Endothelial cell of umbilical vein (primary cell): Measurements from ENCODE around the gene CHRNE. TPM values are rescaled to one million over a fixed set of nuclear protein-coding genes. Genes with fewer than 3 reads are reported as not detected.
A peak's percentile ranks its signal among the peaks of the same experiment; 100 is the strongest.
"Not testable (repeated sequence)": the region's sequence is repeated elsewhere in the genome, so short reads cannot be mapped to it uniquely, and the experiment has no call there.

ENCODE experiments used
- BruUV-seq: library from RNA; stranded (reverse); fragments of 400-500 nt; replicated peaks from 2 replicates; lab custom pipeline; 2021; lab: Mats Ljungman, UMichigan
- CTCF ChIA-PET: fragments of 300-600, 350-600 bp; sonication (Branson Sonifier 250); formaldehyde crosslinking; loops from one replicate; lab custom pipeline; 2021; ENCODE audit warnings: antibody characterized with exemption, inconsistent platforms; lab: Charles Lee
- POLR2A ChIA-PET: fragments of 300-600, 350-600 bp; sonication (Branson Sonifier 250); formaldehyde crosslinking; loops from one replicate; lab custom pipeline; 2021; ENCODE audit warnings: antibody characterized with exemption, inconsistent platforms; lab: Charles Lee
- DNase-seq: peaks from one replicate; pipeline ENCODE4 v3.0.0-alpha.2; 2011; ENCODE audit warnings: low read depth, low spot score
- FAIRE-seq: peaks from 2 replicates; lab custom pipeline; 2011; peaks lifted over from hg19 to GRCh38; lab: Jason Lieb, UNC
- H2AFZ ChIP-seq: 2 replicates; pipeline ENCODE4 v1.6.0; 2012; ENCODE audit warnings: low read depth, low read length, control low read depth, inconsistent platforms
- H3K27ac ChIP-seq: 2 replicates; pipeline ENCODE4 v1.5.1; 2011; ENCODE audit warnings: low read depth, mild to moderate bottlenecking, control low read depth, low read length, moderate library complexity; ENCODE audit not compliant: insufficient read depth
- H3K27me3 ChIP-seq, 2 experiments: 2 replicates each; pipeline versions ENCODE4 v1.6.0 to v1.6.1; 2011; ENCODE audit warnings: low read length in 2 of 2, mixed read lengths in 1 of 2; ENCODE audit not compliant: control insufficient read depth in 2 of 2, insufficient read depth in 2 of 2
- H3K36me3 ChIP-seq, 2 experiments: 2 replicates in 1 of 2; 3 replicates in 1 of 2; pipeline ENCODE4 v1.5.1; 2011; ENCODE audit warnings: low read length in 2 of 2, mild to moderate bottlenecking in 1 of 2, moderate library complexity in 1 of 2; ENCODE audit not compliant: control insufficient read depth in 2 of 2, insufficient read depth in 2 of 2; ENCODE audit errors: extremely low read depth in 1 of 2
- H3K4me1 ChIP-seq: 3 replicates; pipeline ENCODE4 v1.5.1; 2011; ENCODE audit warnings: mild to moderate bottlenecking, low read length; ENCODE audit not compliant: control insufficient read depth, insufficient read depth; ENCODE audit errors: extremely low read depth
- H3K4me2 ChIP-seq: 2 replicates; pipeline ENCODE4 v1.6.1; 2011; ENCODE audit warnings: low read length, control low read depth, mixed read lengths; ENCODE audit not compliant: insufficient read depth
- H3K4me3 ChIP-seq, 3 experiments: fragments of 200-600 bp in 1 of 3; sonication (generic), shearing (Covaris generic) in 1 of 3; replicated peaks in 1 of 3; 2 replicates each; pipeline ENCODE4 v1.5.1; 2011 to 2016; ENCODE audit warnings: control low read depth in 3 of 3, low read length in 3 of 3, mild to moderate bottlenecking in 2 of 3, inconsistent platforms in 1 of 3, low read depth in 1 of 3, moderate library complexity in 1 of 3; ENCODE audit not compliant: insufficient read depth in 1 of 3
- H3K79me2 ChIP-seq: 2 replicates; pipeline ENCODE4 v1.6.0; 2012; ENCODE audit warnings: low read length, inconsistent platforms; ENCODE audit not compliant: control insufficient read depth, insufficient read depth
- H3K9ac ChIP-seq: replicated peaks from 2 replicates; pipeline ENCODE3; 2011; ENCODE audit warnings: low read length, control low read depth; ENCODE audit not compliant: insufficient read depth; ENCODE audit errors: extremely low read depth
- H3K9me1 ChIP-seq: replicated peaks from 3 replicates; pipeline ENCODE4 v1.6.0; 2011; ENCODE audit warnings: mild to moderate bottlenecking, low read length; ENCODE audit not compliant: control insufficient read depth, insufficient read depth; ENCODE audit errors: extremely low read depth
- H3K9me3 ChIP-seq: replicated peaks from 2 replicates; pipeline ENCODE4 v1.5.1; 2012; ENCODE audit warnings: low read length, inconsistent platforms; ENCODE audit not compliant: control insufficient read depth, insufficient read depth
- H4K20me1 ChIP-seq: replicated peaks from 2 replicates; pipeline ENCODE3; 2011; ENCODE audit warnings: mild to moderate bottlenecking, low read length; ENCODE audit not compliant: control insufficient read depth, insufficient read depth; ENCODE audit errors: extremely low read depth
- EZH2 ChIP-seq: IDR thresholded peaks from 2 replicates; pipeline ENCODE4 v1.6.1; 2012; ENCODE audit warnings: borderline replicate concordance, low read depth, mild to moderate bottlenecking, moderate library complexity, low read length, inconsistent platforms; ENCODE audit not compliant: severe bottlenecking
- FOS ChIP-seq: IDR thresholded peaks from 2 replicates; pipeline ENCODE4 v1.6.1; 2011; ENCODE audit warnings: mild to moderate bottlenecking, low read length, moderate library complexity, borderline replicate concordance; ENCODE audit not compliant: insufficient read depth
- GATA2 ChIP-seq: IDR thresholded peaks from 2 replicates; pipeline ENCODE4 v1.7.0; 2011; ENCODE audit warnings: low read depth, mild to moderate bottlenecking, moderate library complexity, mixed read lengths, low read length; ENCODE audit not compliant: insufficient read length, insufficient read depth
- JUN ChIP-seq: IDR thresholded peaks from 2 replicates; pipeline ENCODE4 v1.6.1; 2011; ENCODE audit warnings: borderline replicate concordance, low read depth; ENCODE audit not compliant: insufficient read length, insufficient read depth
- MYC ChIP-seq: IDR thresholded peaks from one replicate; pipeline ENCODE4 v1.6.1; 2011; ENCODE audit warnings: mild to moderate bottlenecking, low read depth, low read length
- POLR2A ChIP-seq: IDR thresholded peaks from 2 replicates; pipeline ENCODE4 v1.6.1; 2012; ENCODE audit warnings: low read depth, mild to moderate bottlenecking, control low read depth, low read length
- POLR2AphosphoS5 ChIP-seq: IDR thresholded peaks from 2 replicates; pipeline ENCODE4 v1.6.1; 2012; ENCODE audit warnings: low read depth, mild to moderate bottlenecking, control low read depth, low read length, moderate library complexity; ENCODE audit not compliant: insufficient read depth
- dilution Hi-C: fragments of 300-500 bp; cut with MboI; formaldehyde crosslinking; loops from one replicate; pipeline ENCODE4 v1.15.0; 2019; ENCODE audit warnings: low sequenced_read_pairs; ENCODE audit not compliant: extremely low pct_ligation_motif_present
- intact Hi-C: fragments of 100-400 bp; cut with micrococcal nuclease; formaldehyde crosslinking; loops from one replicate; pipeline ENCODE4 v1.10.0; 2022
- polyA plus RNA-seq, 4 experiments: library from polyadenylated mRNA; depleted of rRNA in 3 of 4; stranded (reverse) in 3 of 4; unstranded in 1 of 4; fragments of >200 nt; gene quantifications; 2 replicates each; pipeline versions ENCODE4 v1.2.1 to v1.2.3, GENCODE V29; 2011 to 2012; ENCODE audit warnings: missing spikeins in 1 of 4
- total RNA-seq: library from RNA; stranded (reverse); gene quantifications from 2 replicates; pipeline ENCODE4 v1.2.3, GENCODE V29; 2021
- TF ChIP-seq, protein P1 (sequence below), 2 donors: IDR thresholded peaks; 1 replicate in 1 of 2; 2 replicates in 1 of 2; pipeline ENCODE4 v1.5.1; 2011; ENCODE audit warnings: low read length in 2 of 2, mild to moderate bottlenecking in 2 of 2, moderate library complexity in 2 of 2, control low read depth in 1 of 2, inconsistent platforms in 1 of 2, low read depth in 1 of 2; ENCODE audit not compliant: insufficient read depth in 1 of 2; ENCODE audit errors: extremely low read depth in 1 of 2
- TF ChIP-seq, protein P2 (sequence below): IDR thresholded peaks from 2 replicates; pipeline ENCODE4 v1.6.1; 2011; ENCODE audit not compliant: insufficient read depth, insufficient read length

CHRNE gene
- total and polyA plus RNA-seq, 2 donors (not counting 3 experiments of a cell fraction or from before 2014, with no cell fraction given) = 0.84 to 1.1 TPM

DNA sequence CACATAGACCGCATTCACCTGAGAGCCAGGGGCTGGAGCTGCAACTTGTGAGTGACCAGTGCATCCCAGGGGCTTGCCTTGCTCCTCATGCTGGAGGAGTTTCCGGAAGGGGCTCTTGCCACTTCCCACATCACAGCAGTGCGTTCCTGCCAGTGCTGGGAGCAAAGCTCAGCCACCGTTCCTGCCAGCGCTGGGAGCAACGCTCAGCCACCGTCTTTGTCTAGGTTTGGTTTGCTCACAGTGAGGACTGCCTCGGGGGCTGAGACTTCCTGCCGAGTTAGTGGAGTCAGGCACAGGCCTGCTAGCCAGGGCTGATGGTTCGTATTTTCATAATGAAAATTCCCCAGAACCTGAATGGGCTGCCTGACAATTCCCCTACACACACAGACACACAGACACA, 5.4 kb upstream of the CHRNE start:
- no peaks in the 10 kb centered on the region for H3K27me3 ChIP-seq
- H3K27ac ChIP-seq = no peak overlapping the region
- H4K20me1 ChIP-seq = no peaks in the 10 kb centered on the region
- ChIA-PET POLR2A (interaction anchor here (1.0 to 1.5 kb wide), 3 partner anchors 32 to 62 kb away, joined by 3 to 4 read pairs (median 4); partner anchors contain the start of genes RNF167, SLC25A11 and SPAG7), CTCF (interaction anchor here (0.6 to 3.1 kb wide), 36 partner anchors 9 to 199 kb away, joined by 3 to 71 read pairs (median 7); partner anchors contain the start of genes ARRB2, C17orf107, CAMTA2 and ENO3)
- BruUV-seq = no TSS peak
- H3K9me3 ChIP-seq = no peaks in the 10 kb centered on the region
- intact Hi-C loops (loop anchor here (2.0 kb wide), 1 partner anchor 40 kb away; the partner anchor contains the start of gene PFN1), dilution Hi-C loops (no loop called here)
- DNase-seq (no peak), FAIRE-seq (no peak)
- H3K9me1 ChIP-seq = no peaks in the 10 kb centered on the region
- H2AFZ ChIP-seq = peak overlapping the region; percentile 62
- H3K4me2 ChIP-seq = no peak overlapping the region
- H3K4me1 ChIP-seq = no peaks in the 10 kb centered on the region
- no peaks in the 10 kb centered on the region for H3K36me3 ChIP-seq
- no peak for TF ChIP-seq GATA2
- TF ChIP-seq JUN = no peak
- TF ChIP-seq POLR2AphosphoS5 = no peak
- TF ChIP-seq FOS = no peak
- TF ChIP-seq, protein P1, sequence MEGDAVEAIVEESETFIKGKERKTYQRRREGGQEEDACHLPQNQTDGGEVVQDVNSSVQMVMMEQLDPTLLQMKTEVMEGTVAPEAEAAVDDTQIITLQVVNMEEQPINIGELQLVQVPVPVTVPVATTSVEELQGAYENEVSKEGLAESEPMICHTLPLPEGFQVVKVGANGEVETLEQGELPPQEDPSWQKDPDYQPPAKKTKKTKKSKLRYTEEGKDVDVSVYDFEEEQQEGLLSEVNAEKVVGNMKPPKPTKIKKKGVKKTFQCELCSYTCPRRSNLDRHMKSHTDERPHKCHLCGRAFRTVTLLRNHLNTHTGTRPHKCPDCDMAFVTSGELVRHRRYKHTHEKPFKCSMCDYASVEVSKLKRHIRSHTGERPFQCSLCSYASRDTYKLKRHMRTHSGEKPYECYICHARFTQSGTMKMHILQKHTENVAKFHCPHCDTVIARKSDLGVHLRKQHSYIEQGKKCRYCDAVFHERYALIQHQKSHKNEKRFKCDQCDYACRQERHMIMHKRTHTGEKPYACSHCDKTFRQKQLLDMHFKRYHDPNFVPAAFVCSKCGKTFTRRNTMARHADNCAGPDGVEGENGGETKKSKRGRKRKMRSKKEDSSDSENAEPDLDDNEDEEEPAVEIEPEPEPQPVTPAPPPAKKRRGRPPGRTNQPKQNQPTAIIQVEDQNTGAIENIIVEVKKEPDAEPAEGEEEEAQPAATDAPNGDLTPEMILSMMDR (IDR thresholded peaks at IDR 0.05; ENCODE audit: extremely low read depth in 1 of 2, insufficient read depth in 1 of 2, low read depth in 1 of 2, low read length in 2 of 2) = no peak
- no peak for TF ChIP-seq MYC
- TF ChIP-seq, protein P2, sequence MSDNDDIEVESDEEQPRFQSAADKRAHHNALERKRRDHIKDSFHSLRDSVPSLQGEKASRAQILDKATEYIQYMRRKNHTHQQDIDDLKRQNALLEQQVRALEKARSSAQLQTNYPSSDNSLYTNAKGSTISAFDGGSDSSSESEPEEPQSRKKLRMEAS = no peak
- no peak for TF ChIP-seq POLR2A
- no peak for TF ChIP-seq EZH2
- H3K9ac ChIP-seq = no peak overlapping the region
- no peak overlapping the region for H3K4me3 ChIP-seq
- H3K79me2 ChIP-seq = no peaks in the 10 kb centered on the region

DNA sequence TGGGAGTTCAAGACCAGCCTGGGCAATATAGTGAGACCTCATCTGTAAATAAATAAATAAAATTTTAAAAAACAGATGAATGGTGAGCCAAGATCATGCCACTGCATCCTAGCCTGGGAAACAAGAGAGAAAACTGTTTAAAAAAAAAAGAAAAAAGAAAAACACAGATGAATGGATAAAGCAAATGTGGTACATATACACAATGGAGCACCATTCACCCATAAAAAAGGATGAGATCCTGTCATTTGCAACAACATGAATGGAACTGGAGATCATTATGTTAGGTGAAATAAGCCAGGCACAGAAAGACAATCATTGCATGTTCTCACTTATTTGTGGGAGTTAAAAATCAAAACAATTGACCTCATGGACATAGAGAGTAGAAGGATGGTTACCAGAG, 3.7 kb upstream of the CHRNE start:
- POLR2A ChIA-PET, H4K20me1 ChIP-seq, H3K4me3 ChIP-seq, H3K27ac ChIP-seq, H3K79me2 ChIP-seq, BruUV-seq, H3K4me2 ChIP-seq, dilution Hi-C loops, H3K9me3 ChIP-seq, DNase-seq, H3K9me1 ChIP-seq, H2AFZ ChIP-seq, intact Hi-C loops, H3K27me3 ChIP-seq, H3K9ac ChIP-seq, H3K4me1 ChIP-seq, FAIRE-seq, H3K36me3 ChIP-seq: not testable (repeated sequence)
- CTCF ChIA-PET = interaction anchor here (5.7 to 6.9 kb wide), 2 partner anchors 119 to 198 kb away, joined by 65 to 70 read pairs; partner anchors contain the start of genes ARRB2, GLTPD2 and VMO1
